Neuronal stem cell (in vitro differentiated cells): ENCODE results near the gene STMN3.

Experiments used
- DNase-seq: peaks from one replicate; pipeline ENCODE4 v3.0.0-alpha.2; 2013; ENCODE audit warnings: low spot score
- H2AFZ ChIP-seq: one replicate; pipeline ENCODE4 v1.6.1; 2013; ENCODE audit warnings: mild to moderate bottlenecking, low read length, inconsistent platforms
- H2AK5ac ChIP-seq: 2 replicates; pipeline ENCODE4 v1.6.1; 2013; ENCODE audit warnings: low read depth, mild to moderate bottlenecking, inconsistent platforms, low read length, moderate library complexity, mixed read lengths
- H2BK120ac ChIP-seq: 2 replicates; pipeline ENCODE4 v1.6.1; 2013; ENCODE audit warnings: low read depth, mild to moderate bottlenecking, inconsistent platforms, low read length, moderate library complexity, mixed read lengths
- H2BK12ac ChIP-seq: one replicate; pipeline ENCODE4 v1.6.1; 2013; ENCODE audit warnings: low read length, inconsistent platforms
- H2BK15ac ChIP-seq: 2 replicates; pipeline ENCODE4 v1.6.1; 2013; ENCODE audit warnings: mild to moderate bottlenecking, low read length, inconsistent platforms, mixed read lengths
- H2BK5ac ChIP-seq: one replicate; pipeline ENCODE4 v1.6.1; 2013; ENCODE audit warnings: inconsistent platforms, mild to moderate bottlenecking, low read length, moderate library complexity
- H3K14ac ChIP-seq: one replicate; pipeline ENCODE4 v1.6.1; 2013; ENCODE audit warnings: low read length, inconsistent platforms
- H3K18ac ChIP-seq: 2 replicates; pipeline ENCODE4 v1.6.1; 2013; ENCODE audit warnings: low read length, inconsistent platforms
- H3K23ac ChIP-seq: 2 replicates; pipeline ENCODE4 v1.6.1; 2013; ENCODE audit warnings: low read depth, mild to moderate bottlenecking, mixed read lengths, low read length, inconsistent platforms; ENCODE audit not compliant: poor library complexity
- H3K27ac ChIP-seq: replicated peaks from 3 replicates; pipeline ENCODE4 v1.5.1; 2013; ENCODE audit warnings: low read length, inconsistent platforms
- H3K27me3 ChIP-seq, 3 experiments: 2 replicates each; pipeline ENCODE4 v1.6.1; 2013; ENCODE audit warnings: low read length in 3 of 3, mild to moderate bottlenecking in 2 of 3, inconsistent platforms in 1 of 3, low read depth in 1 of 3, mixed read lengths in 1 of 3, moderate library complexity in 1 of 3; ENCODE audit not compliant: control insufficient read depth in 3 of 3, insufficient read depth in 3 of 3
- H3K36me3 ChIP-seq, 2 donors: replicated peaks in 1 of 2; 2 replicates each; pipeline ENCODE4 v1.6.1; 2013; ENCODE audit warnings: low read length in 2 of 2; ENCODE audit not compliant: control insufficient read depth in 2 of 2, insufficient read depth in 2 of 2
- H3K4ac ChIP-seq: 2 replicates; pipeline ENCODE4 v1.6.1; 2013; ENCODE audit warnings: inconsistent platforms, mild to moderate bottlenecking, low read length, moderate library complexity
- H3K4me1 ChIP-seq, 2 donors: 1 replicate in 1 of 2; 2 replicates in 1 of 2; pipeline ENCODE4 v1.6.1; 2013; ENCODE audit warnings: low read length in 2 of 2, low read depth in 1 of 2; ENCODE audit not compliant: control insufficient read depth in 2 of 2, insufficient read depth in 1 of 2
- H3K4me2 ChIP-seq: one replicate; pipeline ENCODE4 v1.6.1; 2013; ENCODE audit warnings: mild to moderate bottlenecking, low read length, inconsistent platforms; ENCODE audit not compliant: insufficient read depth, poor library complexity, severe bottlenecking
- H3K4me3 ChIP-seq, 2 donors: 2 replicates each; pipeline ENCODE4 v1.5.1; 2013; ENCODE audit warnings: low read length in 2 of 2, mild to moderate bottlenecking in 2 of 2, inconsistent platforms in 1 of 2, moderate library complexity in 1 of 2
- H3K79me1 ChIP-seq: one replicate; pipeline ENCODE4 v1.6.1; 2013; ENCODE audit warnings: low read depth, mild to moderate bottlenecking, inconsistent platforms, low read length, moderate library complexity
- H3K9ac ChIP-seq: one replicate; pipeline ENCODE4 v1.6.1; 2013; ENCODE audit warnings: mild to moderate bottlenecking, low read depth, low read length, inconsistent platforms; ENCODE audit not compliant: poor library complexity
- H3K9me3 ChIP-seq, 2 donors: replicated peaks in 1 of 2; 2 replicates each; pipeline versions ENCODE3 to v1.6.1; 2013; ENCODE audit warnings: low read length in 2 of 2, mild to moderate bottlenecking in 2 of 2, inconsistent platforms in 1 of 2, low read depth in 1 of 2, mixed read lengths in 1 of 2, moderate library complexity in 1 of 2; ENCODE audit not compliant: control insufficient read depth in 2 of 2, insufficient read depth in 1 of 2
- H4K8ac ChIP-seq: one replicate; pipeline ENCODE4 v1.6.1; 2013; ENCODE audit warnings: low read depth, mild to moderate bottlenecking, inconsistent platforms, low read length, moderate library complexity
- H4K91ac ChIP-seq: one replicate; pipeline ENCODE4 v1.6.1; 2013; ENCODE audit warnings: low read length, low read depth, mild to moderate bottlenecking, inconsistent platforms; ENCODE audit not compliant: poor library complexity
- WGBS, 2 donors: extraction: QIAGEN DNeasy Blood & Tissue Kit; methylation state at CpG; one replicate each; pipeline ENCODE4 v1.1.7; 2013; ENCODE audit warnings: missing lambda C conversion rate in 2 of 2, mixed read lengths in 1 of 2; ENCODE audit not compliant: insufficient read length in 2 of 2, insufficient replicate concordance in 1 of 2; ENCODE audit errors: extremely low coverage in 2 of 2; 5-methylcytosine and 5-hydroxymethylcytosine counted together

The STMN3 gene

GRCh38 chr20:63664861-63665594 is 11.8 kb upstream of the STMN3 start:
- Histone ChIP-seq H2AFZ (no peak overlapping the region), H2BK15ac (peak overlapping the region; percentile 89), H3K9me3 (peaks cover 0 to 1% of the 10 kb centered on the region in 2 donors), H3K4me2 (no peak overlapping the region), H2BK12ac (peak overlapping the region; percentile 73), H4K91ac (peak overlapping the region; percentile 43), H2BK120ac (peak overlapping the region; percentile 81), H3K18ac (peak overlapping the region; percentile 85), H2BK5ac (peak overlapping the region; percentile 82), H3K14ac (peak overlapping the region; percentile 99), H3K79me1 (peaks cover 8% of the 10 kb centered on the region), H2AK5ac (peak overlapping the region; percentile 96), H3K4me3 (peak overlapping the region in 1 of 2 donors; percentile 63), H3K36me3 (peaks cover 20 to 90% of the 10 kb centered on the region in 2 donors), H4K8ac (peak overlapping the region; percentile 43), H3K27ac (peak overlapping the region; percentile 35), H3K4ac (peak overlapping the region; percentile 53), H3K27me3 (no peaks in the 10 kb centered on the region), H3K9ac (no peak overlapping the region), H3K23ac (peak overlapping the region; percentile 80), H3K4me1 (peaks cover 0 to 11% of the 10 kb centered on the region in 2 donors)
- WGBS, 2 donors = no CpG with 5 or more reads among the region's 18 CpGs
- peak; percentile 72 for DNase-seq

GRCh38 chr20:63664143-63664851 is 11.1 kb upstream of the STMN3 start:
- Histone ChIP-seq H3K4me3 (no peak overlapping the region), H3K18ac (peak overlapping the region; percentile 85), H3K79me1 (peaks cover 8% of the 10 kb centered on the region), H2AFZ (no peak overlapping the region), H2BK120ac (no peak overlapping the region), H3K27ac (peak overlapping the region; percentile 9), H3K4me2 (no peak overlapping the region), H3K4me1 (peaks cover under 1 to 11% of the 10 kb centered on the region in 2 donors), H3K23ac (no peak overlapping the region), H4K91ac (peak overlapping the region; percentile 92), H2BK12ac (peak overlapping the region; percentile 73), H3K36me3 (peaks cover 20 to 92% of the 10 kb centered on the region in 2 donors), H2BK15ac (peak overlapping the region; percentile 26), H3K27me3 (no peaks in the 10 kb centered on the region), H3K9me3 (peaks cover 0 to 1% of the 10 kb centered on the region in 2 donors), H2AK5ac (peak overlapping the region; percentile 96), H4K8ac (peak overlapping the region; percentile 82), H3K4ac (no peak overlapping the region), H3K9ac (peak overlapping the region; percentile 70), H3K14ac (peak overlapping the region; percentile 99), H2BK5ac (peak overlapping the region; percentile 82)
- WGBS, 2 donors = no CpG with 5 or more reads among the region's 22 CpGs
- no peak for DNase-seq

- H3K18ac ChIP-seq = no peak overlapping the region
- no CpG with 5 or more reads among the region's 26 CpGs for WGBS, 2 donors
- no peak overlapping the region for H3K23ac ChIP-seq
- no peak overlapping the region for H2AFZ ChIP-seq
- no peaks in the 10 kb centered on the region for H3K27me3 ChIP-seq
- no peak overlapping the region for H3K14ac ChIP-seq
- no peak overlapping the region for H3K4ac ChIP-seq
- H2BK120ac ChIP-seq = no peak overlapping the region
- no peak overlapping the region for H2BK12ac ChIP-seq
- no peak overlapping the region for H3K27ac ChIP-seq
- H3K36me3 ChIP-seq = peaks cover 19 to 84% of the 10 kb centered on the region in 2 donors
- peaks cover 6 to 17% of the 10 kb centered on the region in 2 donors for H3K4me1 ChIP-seq
- H3K79me1 ChIP-seq = peaks cover 8% of the 10 kb centered on the region
- no peak overlapping the region for H3K4me3 ChIP-seq
- H2BK15ac ChIP-seq = no peak overlapping the region
- no peak overlapping the region for H3K9ac ChIP-seq
- H3K4me2 ChIP-seq = no peak overlapping the region
- H4K8ac ChIP-seq = no peak overlapping the region
- DNase-seq = no peak
- H2AK5ac ChIP-seq = no peak overlapping the region
- H3K9me3 ChIP-seq = peaks cover 0 to 1% of the 10 kb centered on the region in 2 donors
- no peak overlapping the region for H2BK5ac ChIP-seq
- H4K91ac ChIP-seq = no peak overlapping the region
Measured at GRCh38 chr20:63663332-63664066, 10.3 kb upstream of the STMN3 start.
